GM23338 (cell line): Measurements from ENCODE around the gene THAP9. TPM values are rescaled to one million over a fixed set of nuclear protein-coding genes. Genes with fewer than 3 reads are reported as not detected.

Experiments used
- ATAC-seq: fragments of 200-7000 bp; cut with Tn5 transposase; 3 replicates; pipeline ENCODE4 v1.9.1; 2020
- DNase-seq: peaks from one replicate; pipeline ENCODE4 v3.0.0-alpha.2; 2015; ENCODE audit warnings: low spot score
- H2AFZ ChIP-seq: fragments of 200-600 bp; sonication (generic); 2 replicates; pipeline ENCODE4 v1.8.0; 2016; ENCODE audit warnings: antibody characterized with exemption, mild to moderate bottlenecking, moderate library complexity
- H3F3A ChIP-seq: fragments of 200-600 bp; sonication (generic); replicated peaks from 2 replicates; pipeline ENCODE4 v1.8.0; 2017; ENCODE audit warnings: antibody characterized with exemption, mixed run types, low read depth
- H3K27ac ChIP-seq: fragments of 200-600 bp; sonication (generic); 2 replicates; pipeline ENCODE4 v1.6.1; 2016; ENCODE audit warnings: low read depth
- H3K27me3 ChIP-seq: fragments of 200-600 bp; sonication (generic); 2 replicates; pipeline ENCODE4 v1.8.0; 2016; ENCODE audit warnings: mild to moderate bottlenecking, mixed run types, moderate library complexity; ENCODE audit not compliant: insufficient read depth
- H3K36me3 ChIP-seq: fragments of 200-600 bp; sonication (generic); 2 replicates; pipeline ENCODE4 v1.8.0; 2016; ENCODE audit warnings: mild to moderate bottlenecking; ENCODE audit not compliant: insufficient read depth
- H3K4me1 ChIP-seq: fragments of 200-600 bp; sonication (generic); 2 replicates; pipeline ENCODE4 v1.8.0; 2016; ENCODE audit warnings: mild to moderate bottlenecking, moderate library complexity; ENCODE audit not compliant: insufficient read depth
- H3K4me2 ChIP-seq: fragments of 200-600 bp; sonication (generic); 2 replicates; pipeline ENCODE4 v1.7.1; 2017; ENCODE audit warnings: mixed run types
- H3K4me3 ChIP-seq: fragments of 200-600 bp; sonication (generic); 2 replicates; pipeline ENCODE4 v1.6.1; 2016; ENCODE audit warnings: mixed run types
- H3K79me2 ChIP-seq: fragments of 200-600 bp; sonication (generic); replicated peaks from 2 replicates; pipeline ENCODE4 v1.8.0; 2017; ENCODE audit warnings: mild to moderate bottlenecking; ENCODE audit not compliant: insufficient read depth
- H3K9me2 ChIP-seq: fragments of 200-600 bp; sonication (generic); 2 replicates; pipeline ENCODE4 v1.8.0; 2017; ENCODE audit not compliant: insufficient read depth
- H4K20me1 ChIP-seq: fragments of 200-600 bp; sonication (generic); replicated peaks from 2 replicates; pipeline ENCODE4 v1.8.0; 2017; ENCODE audit warnings: mild to moderate bottlenecking; ENCODE audit not compliant: insufficient read depth
- H3K27ac Mint-ChIP-seq: 2 replicates; pipeline ENCODE4 v1.8.0; 2020; ENCODE audit warnings: inconsistent platforms, mild to moderate bottlenecking, moderate library complexity, mixed read lengths
- H3K27me3 Mint-ChIP-seq: 3 replicates; pipeline ENCODE4 v1.8.0; 2022; ENCODE audit warnings: low read depth, mild to moderate bottlenecking, moderate library complexity, mixed read lengths, inconsistent platforms; ENCODE audit not compliant: insufficient read depth, poor library complexity
- H3K36me3 Mint-ChIP-seq: 3 replicates; pipeline ENCODE4 v1.8.0; 2021; ENCODE audit warnings: low read depth, mild to moderate bottlenecking, inconsistent platforms, moderate library complexity, mixed read lengths
- H3K4me1 Mint-ChIP-seq: 3 replicates; pipeline ENCODE4 v1.8.0; 2020; ENCODE audit warnings: mild to moderate bottlenecking, inconsistent platforms, mixed read lengths
- H3K4me3 Mint-ChIP-seq: 3 replicates; pipeline ENCODE4 v1.8.0; 2021; ENCODE audit warnings: moderate library complexity, mild to moderate bottlenecking, inconsistent platforms, mixed read lengths
- H3K9me3 Mint-ChIP-seq: 3 replicates; pipeline ENCODE4 v1.8.0; 2020; ENCODE audit warnings: moderate library complexity, mild to moderate bottlenecking, inconsistent platforms, mixed read lengths
- ETS1 ChIP-seq: IDR thresholded peaks from 2 replicates; pipeline ENCODE4 v1.6.1; 2016; ENCODE audit warnings: antibody characterized with exemption
- NANOG ChIP-seq: IDR thresholded peaks from 2 replicates; pipeline ENCODE4 v1.6.1; 2016; ENCODE audit warnings: antibody characterized with exemption, borderline replicate concordance
- ZNF114 ChIP-seq: fragments of 250-450 bp; sonication (Bioruptor Pico); IDR thresholded peaks from 2 replicates; pipeline ENCODE4 v1.5.0; 2020; ENCODE audit warnings: mild to moderate bottlenecking, moderate library complexity
- ZNF331 ChIP-seq: fragments of 250-450 bp; sonication (Bioruptor Pico); IDR thresholded peaks from 2 replicates; pipeline ENCODE4 v1.5.0; 2020; ENCODE audit warnings: low read depth, mild to moderate bottlenecking, moderate library complexity
- polyA plus RNA-seq: library from polyadenylated mRNA; unstranded; fragments of >200 nt; fragmentation: Nextera tagmentation; extraction: Ambion mirVana; gene quantifications from 2 replicates; pipeline ENCODE4 v1.2.1, GENCODE V29; 2016
- total RNA-seq: library from RNA; depleted of rRNA; stranded (reverse); fragments of >200 nt; shearing (Covaris generic); gene quantifications from 2 replicates; pipeline ENCODE4 v1.2.3, GENCODE V29; 2014
- TF ChIP-seq, protein P1 (sequence below), 2 experiments: fragments of 200-600 bp in 1 of 2; sonication (generic) in 1 of 2; conservative IDR thresholded peaks; 2 replicates each; pipeline versions ENCODE4 v1.5.1 to v1.6.1; 2016 to 2017; ENCODE audit warnings: antibody characterized with exemption in 2 of 2, low read depth in 2 of 2, mild to moderate bottlenecking in 2 of 2, moderate library complexity in 1 of 2
- TF ChIP-seq, protein P2 (sequence below): IDR thresholded peaks from one replicate; pipeline ENCODE4 v1.6.1; 2018; ENCODE audit warnings: antibody characterized with exemption; ENCODE audit not compliant: unreplicated experiment
- TF ChIP-seq, protein P3 (sequence below): fragments of 250-450 bp; sonication (Bioruptor Pico); IDR thresholded peaks from 2 replicates; pipeline ENCODE4 v1.5.0; 2020; ENCODE audit warnings: mild to moderate bottlenecking, moderate library complexity

The THAP9 gene
- total and polyA plus RNA-seq, 2 experiments from 2014 or later, result 8.7 to 22.3 TPM

- TF ChIP-seq, protein P1, sequence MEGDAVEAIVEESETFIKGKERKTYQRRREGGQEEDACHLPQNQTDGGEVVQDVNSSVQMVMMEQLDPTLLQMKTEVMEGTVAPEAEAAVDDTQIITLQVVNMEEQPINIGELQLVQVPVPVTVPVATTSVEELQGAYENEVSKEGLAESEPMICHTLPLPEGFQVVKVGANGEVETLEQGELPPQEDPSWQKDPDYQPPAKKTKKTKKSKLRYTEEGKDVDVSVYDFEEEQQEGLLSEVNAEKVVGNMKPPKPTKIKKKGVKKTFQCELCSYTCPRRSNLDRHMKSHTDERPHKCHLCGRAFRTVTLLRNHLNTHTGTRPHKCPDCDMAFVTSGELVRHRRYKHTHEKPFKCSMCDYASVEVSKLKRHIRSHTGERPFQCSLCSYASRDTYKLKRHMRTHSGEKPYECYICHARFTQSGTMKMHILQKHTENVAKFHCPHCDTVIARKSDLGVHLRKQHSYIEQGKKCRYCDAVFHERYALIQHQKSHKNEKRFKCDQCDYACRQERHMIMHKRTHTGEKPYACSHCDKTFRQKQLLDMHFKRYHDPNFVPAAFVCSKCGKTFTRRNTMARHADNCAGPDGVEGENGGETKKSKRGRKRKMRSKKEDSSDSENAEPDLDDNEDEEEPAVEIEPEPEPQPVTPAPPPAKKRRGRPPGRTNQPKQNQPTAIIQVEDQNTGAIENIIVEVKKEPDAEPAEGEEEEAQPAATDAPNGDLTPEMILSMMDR (conservative IDR thresholded peaks at IDR 0.05; ENCODE audit: low read depth in 2 of 2), result no peak
Observed at GRCh38 chr4:82965763-82966162, 65.2 kb downstream of the THAP9 start (continued).

- H3K27me3 Mint-ChIP-seq, result peaks cover 4% of the 10 kb centered on the region
- no peaks in the 10 kb centered on the region for H3K9me3 Mint-ChIP-seq
- Histone ChIP-seq H2AFZ (no peak overlapping the region), H3K4me2 (no peak overlapping the region), H3K4me3 (no peak overlapping the region), H3K79me2 (no peaks in the 10 kb centered on the region), H3K27me3 (no peaks in the 10 kb centered on the region), H3K27ac (no peak overlapping the region), H3K9me2 (no peaks in the 10 kb centered on the region), H3K36me3 (no peaks in the 10 kb centered on the region), H3F3A (no peaks in the 10 kb centered on the region), H4K20me1 (0 out of 2 replicates have a peak, but pooled peaks cover 3% of the 10 kb centered on the region), H3K4me1 (no peaks in the 10 kb centered on the region)
- no peak overlapping the region for H3K27ac Mint-ChIP-seq
- ATAC-seq (no peak), DNase-seq (no peak)
- no peaks in the 10 kb centered on the region for H3K4me1 Mint-ChIP-seq
- no peak overlapping the region for H3K4me3 Mint-ChIP-seq
- no peaks in the 10 kb centered on the region for H3K36me3 Mint-ChIP-seq
- TF ChIP-seq NANOG (no peak), ZNF114 (CRISPR knock-in tag) (no peak)
Observed at GRCh38 chr4:82968972-82969371, 68.4 kb downstream of the THAP9 start.

GRCh38 chr4:82969414-82969813 lies 68.9 kb downstream of the THAP9 start:
- Mint-ChIP-seq H3K9me3 (no peaks in the 10 kb centered on the region), H3K4me1 (no peaks in the 10 kb centered on the region), H3K27ac (no peak overlapping the region), H3K4me3 (no peak overlapping the region), H3K27me3 (peaks cover 4% of the 10 kb centered on the region), H3K36me3 (no peaks in the 10 kb centered on the region)
- no peaks in the 10 kb centered on the region for H3K36me3 ChIP-seq
- no peaks in the 10 kb centered on the region for H3K79me2 ChIP-seq
- H4K20me1 ChIP-seq, result 0 out of 2 replicates have a peak, but pooled peaks cover 3% of the 10 kb centered on the region
- H3F3A ChIP-seq, result no peaks in the 10 kb centered on the region
- H3K4me2 ChIP-seq, result no peak overlapping the region
- DNase-seq (no peak), ATAC-seq (no peak)
- H3K27ac ChIP-seq, result no peak overlapping the region
- H3K9me2 ChIP-seq, result no peaks in the 10 kb centered on the region
- H3K4me3 ChIP-seq, result no peak overlapping the region
- no peaks in the 10 kb centered on the region for H3K27me3 ChIP-seq
- H2AFZ ChIP-seq, result no peak overlapping the region
- no peaks in the 10 kb centered on the region for H3K4me1 ChIP-seq
- TF ChIP-seq, protein P2, sequence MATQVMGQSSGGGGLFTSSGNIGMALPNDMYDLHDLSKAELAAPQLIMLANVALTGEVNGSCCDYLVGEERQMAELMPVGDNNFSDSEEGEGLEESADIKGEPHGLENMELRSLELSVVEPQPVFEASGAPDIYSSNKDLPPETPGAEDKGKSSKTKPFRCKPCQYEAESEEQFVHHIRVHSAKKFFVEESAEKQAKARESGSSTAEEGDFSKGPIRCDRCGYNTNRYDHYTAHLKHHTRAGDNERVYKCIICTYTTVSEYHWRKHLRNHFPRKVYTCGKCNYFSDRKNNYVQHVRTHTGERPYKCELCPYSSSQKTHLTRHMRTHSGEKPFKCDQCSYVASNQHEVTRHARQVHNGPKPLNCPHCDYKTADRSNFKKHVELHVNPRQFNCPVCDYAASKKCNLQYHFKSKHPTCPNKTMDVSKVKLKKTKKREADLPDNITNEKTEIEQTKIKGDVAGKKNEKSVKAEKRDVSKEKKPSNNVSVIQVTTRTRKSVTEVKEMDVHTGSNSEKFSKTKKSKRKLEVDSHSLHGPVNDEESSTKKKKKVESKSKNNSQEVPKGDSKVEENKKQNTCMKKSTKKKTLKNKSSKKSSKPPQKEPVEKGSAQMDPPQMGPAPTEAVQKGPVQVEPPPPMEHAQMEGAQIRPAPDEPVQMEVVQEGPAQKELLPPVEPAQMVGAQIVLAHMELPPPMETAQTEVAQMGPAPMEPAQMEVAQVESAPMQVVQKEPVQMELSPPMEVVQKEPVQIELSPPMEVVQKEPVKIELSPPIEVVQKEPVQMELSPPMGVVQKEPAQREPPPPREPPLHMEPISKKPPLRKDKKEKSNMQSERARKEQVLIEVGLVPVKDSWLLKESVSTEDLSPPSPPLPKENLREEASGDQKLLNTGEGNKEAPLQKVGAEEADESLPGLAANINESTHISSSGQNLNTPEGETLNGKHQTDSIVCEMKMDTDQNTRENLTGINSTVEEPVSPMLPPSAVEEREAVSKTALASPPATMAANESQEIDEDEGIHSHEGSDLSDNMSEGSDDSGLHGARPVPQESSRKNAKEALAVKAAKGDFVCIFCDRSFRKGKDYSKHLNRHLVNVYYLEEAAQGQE, result no peak
- TF ChIP-seq ZNF331 (CRISPR knock-in tag), result no peak
- TF ChIP-seq, protein P3, sequence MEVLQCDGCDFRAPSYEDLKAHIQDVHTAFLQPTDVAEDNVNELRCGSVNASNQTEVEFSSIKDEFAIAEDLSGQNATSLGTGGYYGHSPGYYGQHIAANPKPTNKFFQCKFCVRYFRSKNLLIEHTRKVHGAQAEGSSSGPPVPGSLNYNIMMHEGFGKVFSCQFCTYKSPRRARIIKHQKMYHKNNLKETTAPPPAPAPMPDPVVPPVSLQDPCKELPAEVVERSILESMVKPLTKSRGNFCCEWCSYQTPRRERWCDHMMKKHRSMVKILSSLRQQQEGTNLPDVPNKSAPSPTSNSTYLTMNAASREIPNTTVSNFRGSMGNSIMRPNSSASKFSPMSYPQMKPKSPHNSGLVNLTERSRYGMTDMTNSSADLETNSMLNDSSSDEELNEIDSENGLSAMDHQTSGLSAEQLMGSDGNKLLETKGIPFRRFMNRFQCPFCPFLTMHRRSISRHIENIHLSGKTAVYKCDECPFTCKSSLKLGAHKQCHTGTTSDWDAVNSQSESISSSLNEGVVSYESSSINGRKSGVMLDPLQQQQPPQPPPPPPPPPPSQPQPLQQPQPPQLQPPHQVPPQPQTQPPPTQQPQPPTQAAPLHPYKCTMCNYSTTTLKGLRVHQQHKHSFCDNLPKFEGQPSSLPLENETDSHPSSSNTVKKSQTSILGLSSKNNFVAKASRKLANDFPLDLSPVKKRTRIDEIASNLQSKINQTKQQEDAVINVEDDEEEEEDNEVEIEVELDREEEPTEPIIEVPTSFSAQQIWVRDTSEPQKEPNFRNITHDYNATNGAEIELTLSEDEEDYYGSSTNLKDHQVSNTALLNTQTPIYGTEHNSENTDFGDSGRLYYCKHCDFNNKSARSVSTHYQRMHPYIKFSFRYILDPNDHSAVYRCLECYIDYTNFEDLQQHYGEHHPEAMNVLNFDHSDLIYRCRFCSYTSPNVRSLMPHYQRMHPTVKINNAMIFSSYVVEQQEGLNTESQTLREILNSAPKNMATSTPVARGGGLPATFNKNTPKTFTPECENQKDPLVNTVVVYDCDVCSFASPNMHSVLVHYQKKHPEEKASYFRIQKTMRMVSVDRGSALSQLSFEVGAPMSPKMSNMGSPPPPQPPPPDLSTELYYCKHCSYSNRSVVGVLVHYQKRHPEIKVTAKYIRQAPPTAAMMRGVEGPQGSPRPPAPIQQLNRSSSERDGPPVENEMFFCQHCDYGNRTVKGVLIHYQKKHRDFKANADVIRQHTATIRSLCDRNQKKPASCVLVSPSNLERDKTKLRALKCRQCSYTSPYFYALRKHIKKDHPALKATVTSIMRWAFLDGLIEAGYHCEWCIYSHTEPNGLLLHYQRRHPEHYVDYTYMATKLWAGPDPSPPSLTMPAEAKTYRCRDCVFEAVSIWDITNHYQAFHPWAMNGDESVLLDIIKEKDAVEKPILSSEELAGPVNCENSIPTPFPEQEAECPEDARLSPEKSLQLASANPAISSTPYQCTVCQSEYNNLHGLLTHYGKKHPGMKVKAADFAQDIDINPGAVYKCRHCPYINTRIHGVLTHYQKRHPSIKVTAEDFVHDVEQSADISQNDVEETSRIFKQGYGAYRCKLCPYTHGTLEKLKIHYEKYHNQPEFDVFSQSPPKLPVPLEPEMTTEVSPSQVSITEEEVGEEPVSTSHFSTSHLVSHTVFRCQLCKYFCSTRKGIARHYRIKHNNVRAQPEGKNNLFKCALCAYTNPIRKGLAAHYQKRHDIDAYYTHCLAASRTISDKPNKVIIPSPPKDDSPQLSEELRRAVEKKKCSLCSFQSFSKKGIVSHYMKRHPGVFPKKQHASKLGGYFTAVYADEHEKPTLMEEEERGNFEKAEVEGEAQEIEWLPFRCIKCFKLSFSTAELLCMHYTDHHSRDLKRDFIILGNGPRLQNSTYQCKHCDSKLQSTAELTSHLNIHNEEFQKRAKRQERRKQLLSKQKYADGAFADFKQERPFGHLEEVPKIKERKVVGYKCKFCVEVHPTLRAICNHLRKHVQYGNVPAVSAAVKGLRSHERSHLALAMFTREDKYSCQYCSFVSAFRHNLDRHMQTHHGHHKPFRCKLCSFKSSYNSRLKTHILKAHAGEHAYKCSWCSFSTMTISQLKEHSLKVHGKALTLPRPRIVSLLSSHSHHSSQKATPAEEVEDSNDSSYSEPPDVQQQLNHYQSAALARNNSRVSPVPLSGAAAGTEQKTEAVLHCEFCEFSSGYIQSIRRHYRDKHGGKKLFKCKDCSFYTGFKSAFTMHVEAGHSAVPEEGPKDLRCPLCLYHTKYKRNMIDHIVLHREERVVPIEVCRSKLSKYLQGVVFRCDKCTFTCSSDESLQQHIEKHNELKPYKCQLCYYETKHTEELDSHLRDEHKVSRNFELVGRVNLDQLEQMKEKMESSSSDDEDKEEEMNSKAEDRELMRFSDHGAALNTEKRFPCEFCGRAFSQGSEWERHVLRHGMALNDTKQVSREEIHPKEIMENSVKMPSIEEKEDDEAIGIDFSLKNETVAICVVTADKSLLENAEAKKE (CRISPR knock-in tag), result no peak
- no peak for TF ChIP-seq ETS1
- no peak for TF ChIP-seq NANOG
